ENCODE measurements around the gene ALDH1B1.
A peak's percentile ranks its signal among the peaks of the same experiment; 100 is the strongest.
"Not testable (repeated sequence)": the region's sequence is repeated elsewhere in the genome, so short reads cannot be mapped to it uniquely, and the experiment has no call there.

The ALDH1B1 gene

DNA sequence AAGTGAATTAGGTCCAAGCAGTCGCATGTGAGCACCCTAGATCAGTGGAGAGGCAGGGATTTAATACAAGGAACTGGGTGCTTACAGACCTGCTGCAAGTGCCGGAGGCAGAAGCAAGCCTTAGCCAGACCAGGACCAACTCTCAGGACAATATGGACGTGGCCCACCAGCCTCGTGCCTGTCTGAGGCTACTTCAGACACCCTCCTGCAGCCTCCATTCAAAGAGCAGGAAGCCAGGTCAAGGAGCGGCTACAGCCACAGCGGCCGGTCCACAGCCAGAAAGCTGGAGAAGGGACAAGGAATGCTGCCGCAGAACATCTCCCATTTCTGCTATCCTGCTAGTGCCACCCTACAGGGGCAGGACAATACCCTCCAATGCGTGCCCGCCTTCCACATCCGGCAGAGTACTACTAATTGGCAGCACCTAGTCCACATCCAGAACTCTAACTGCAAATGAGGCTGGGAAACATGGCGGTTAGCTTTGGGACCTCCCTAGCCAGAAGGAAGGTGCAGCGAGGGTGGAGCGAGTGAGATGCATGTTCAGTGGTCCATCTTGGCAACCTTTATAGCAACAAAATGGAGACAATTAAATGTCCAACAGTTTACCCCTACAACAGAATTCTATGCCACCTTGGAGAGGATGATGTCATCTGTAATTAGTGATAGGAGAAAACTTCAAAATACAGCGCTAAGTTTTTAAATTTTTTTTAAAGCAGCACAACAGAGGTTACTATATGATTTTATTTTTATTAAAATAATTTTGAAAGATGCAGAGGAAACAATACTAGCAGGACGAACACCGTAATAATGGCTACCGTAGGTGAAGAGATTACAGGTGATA is 1.0 kb upstream of the ALDH1B1 start:
- peaks cover 7 to 23% (median 16%) of the 10 kb centered on the region in 4 experiments for H3K4me1 ChIP-seq (ENCODE audit: control extremely low read depth in 1 of 4, control insufficient read depth in 4 of 4, insufficient read depth in 4 of 4, low read length in 3 of 4)
- POLR2A ChIA-PET: no interaction called here
- CTCF ChIA-PET: interaction anchor here (0.9 to 1.0 kb wide), 2 partner anchors 8 to 41 kb away, joined by 3 read pairs; no protein-coding TSS in a partner anchor
- 96% methylated on average over 11 of the region's 18 CpGs for WGBS (ENCODE audit: insufficient coverage)
- no peaks in the 10 kb centered on the region for H3K27me3 ChIP-seq (replicated peaks in 2 of 5; ENCODE audit: control insufficient read depth in 4 of 5, insufficient read depth in 5 of 5, low read length in 4 of 5)
- H3K9me3 ChIP-seq (ENCODE audit: control extremely low read depth in 1 of 5, control insufficient read depth in 4 of 5, insufficient read depth in 2 of 5, low read depth in 1 of 5, low read length in 4 of 5): no peaks in the 10 kb centered on the region
- DNase-seq: no peak
- peaks cover 5 to 20% (median 10%) of the 10 kb centered on the region in 4 experiments for H3K36me3 ChIP-seq (ENCODE audit: control insufficient read depth in 4 of 4, insufficient read depth in 4 of 4, low read length in 3 of 4)
- H3K27ac ChIP-seq (ENCODE audit: insufficient read depth in 1 of 2, low read depth in 1 of 2, low read length in 2 of 2, poor library complexity in 1 of 2, severe bottlenecking in 2 of 2): peak overlapping the region in 1 of 2 experiments; percentile 72
- peak overlapping the region in 1 of 7 experiments; percentile 89 for H3K4me3 ChIP-seq (ENCODE audit: control insufficient read depth in 1 of 7, extremely low read depth in 1 of 7, insufficient read depth in 4 of 7, low read depth in 2 of 7, low read length in 6 of 7)

DNA sequence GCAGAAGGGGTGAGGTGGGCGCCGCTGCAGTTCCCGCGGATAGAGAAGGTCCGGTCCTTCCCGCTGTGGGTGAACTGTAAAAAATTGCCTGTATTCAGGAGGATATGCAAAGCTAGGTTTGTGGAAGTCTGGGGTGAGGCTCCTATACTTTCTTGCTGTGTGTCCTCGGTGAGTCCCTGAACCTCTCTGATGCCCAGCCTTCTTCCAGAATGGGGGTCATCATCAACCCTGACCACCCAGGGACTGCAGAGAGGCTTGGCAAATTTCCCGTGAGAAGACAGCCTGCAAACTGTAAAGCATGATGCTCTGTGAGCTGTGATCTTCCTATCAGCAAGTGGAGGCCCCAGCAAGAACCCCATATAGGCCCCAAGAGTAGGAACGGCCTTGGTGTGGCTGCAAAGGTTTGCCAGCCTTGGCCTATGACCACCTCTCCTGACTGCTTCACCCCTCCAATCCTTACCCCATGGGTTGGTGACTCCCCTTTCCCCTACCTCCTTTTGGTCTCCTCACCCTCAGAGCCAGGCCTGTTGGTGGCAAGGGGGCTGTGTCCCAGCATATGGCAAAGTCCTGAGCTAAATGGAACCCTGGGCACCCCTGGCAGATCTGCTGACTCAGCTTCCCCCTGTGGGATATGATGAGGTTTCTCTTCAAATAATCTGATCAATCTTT is 760 bp downstream of the ALDH1B1 start:
- H3K9me3 ChIP-seq (ENCODE audit: control extremely low read depth in 1 of 5, control insufficient read depth in 4 of 5, insufficient read depth in 2 of 5, low read depth in 1 of 5, low read length in 4 of 5): no peaks in the 10 kb centered on the region
- POLR2A ChIA-PET: no interaction called here
- peak overlapping the region; percentile 44 to 72 for H3K27ac ChIP-seq (ENCODE audit: insufficient read depth in 1 of 2, low read depth in 1 of 2, low read length in 2 of 2, poor library complexity in 1 of 2, severe bottlenecking in 2 of 2)
- H3K36me3 ChIP-seq (ENCODE audit: control insufficient read depth in 4 of 4, insufficient read depth in 4 of 4, low read length in 3 of 4): peaks cover 5 to 35% (median 19%) of the 10 kb centered on the region in 4 experiments
- peak overlapping the region; percentile 67 to 89 (median 83) for H3K4me3 ChIP-seq (ENCODE audit: control insufficient read depth in 1 of 7, extremely low read depth in 1 of 7, insufficient read depth in 4 of 7, low read depth in 2 of 7, low read length in 6 of 7)
- CTCF ChIA-PET: interaction anchor here (0.8 to 1.7 kb wide), 3 partner anchors 18 to 39 kb away, joined by 3 to 7 read pairs (median 4); no protein-coding TSS in a partner anchor
- H3K27me3 ChIP-seq (replicated peaks in 2 of 5; ENCODE audit: control insufficient read depth in 4 of 5, insufficient read depth in 5 of 5, low read length in 4 of 5): no peaks in the 10 kb centered on the region
- WGBS (ENCODE audit: insufficient coverage): 14% methylated on average over 3 of the region's 9 CpGs
- DNase-seq: peak in 1 of 3 donors; percentile 6
- peaks cover 7 to 23% (median 16%) of the 10 kb centered on the region in 4 experiments for H3K4me1 ChIP-seq (ENCODE audit: control extremely low read depth in 1 of 4, control insufficient read depth in 4 of 4, insufficient read depth in 4 of 4, low read length in 3 of 4)

DNA sequence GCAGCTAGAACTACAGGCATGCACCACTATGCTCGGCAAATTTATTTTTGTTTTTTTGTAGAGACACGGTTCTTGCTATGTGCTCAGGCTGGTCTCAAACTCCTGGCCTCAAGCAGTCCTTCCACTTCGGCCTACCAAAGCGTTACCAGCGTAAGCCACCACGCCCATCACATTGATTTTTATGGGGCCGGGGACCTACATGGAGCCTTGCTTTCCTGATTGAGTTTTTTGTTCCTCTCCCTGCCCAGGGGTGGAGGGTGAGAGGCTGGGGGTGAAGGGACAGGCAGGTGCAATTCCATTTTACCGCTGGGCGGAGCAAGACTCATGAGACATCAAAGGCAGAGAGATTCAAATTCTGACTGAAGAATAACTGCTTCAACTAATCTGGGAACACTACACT is 1.9 kb downstream of the ALDH1B1 start:
- ChIA-PET POLR2A (no interaction called here), CTCF (interaction anchor here (0.8 to 1.5 kb wide), 2 partner anchors 10 to 34 kb away, joined by 3 to 4 read pairs; no protein-coding TSS in a partner anchor)
- no peak for DNase-seq
- Histone ChIP-seq H3K36me3 (ENCODE audit: control insufficient read depth in 4 of 4, insufficient read depth in 4 of 4, low read length in 3 of 4) (peaks cover 5 to 35% (median 20%) of the 10 kb centered on the region in 4 experiments), H3K27me3 (replicated peaks in 2 of 5; ENCODE audit: control insufficient read depth in 4 of 5, insufficient read depth in 5 of 5, low read length in 4 of 5) (no peaks in the 10 kb centered on the region), H3K4me1 (ENCODE audit: control extremely low read depth in 1 of 4, control insufficient read depth in 4 of 4, insufficient read depth in 4 of 4, low read length in 3 of 4) (peaks cover 7 to 23% (median 16%) of the 10 kb centered on the region in 4 experiments), H3K4me3 (ENCODE audit: control insufficient read depth in 1 of 7, extremely low read depth in 1 of 7, insufficient read depth in 4 of 7, low read depth in 2 of 7, low read length in 6 of 7) (no peak overlapping the region), H3K27ac (ENCODE audit: insufficient read depth in 1 of 2, low read depth in 1 of 2, low read length in 2 of 2, poor library complexity in 1 of 2, severe bottlenecking in 2 of 2) (no peak overlapping the region), H3K9me3 (ENCODE audit: control extremely low read depth in 1 of 5, control insufficient read depth in 4 of 5, insufficient read depth in 2 of 5, low read depth in 1 of 5, low read length in 4 of 5) (no peaks in the 10 kb centered on the region)
- 73% methylated on average over 5 of the region's 9 CpGs for WGBS (ENCODE audit: insufficient coverage)

DNA sequence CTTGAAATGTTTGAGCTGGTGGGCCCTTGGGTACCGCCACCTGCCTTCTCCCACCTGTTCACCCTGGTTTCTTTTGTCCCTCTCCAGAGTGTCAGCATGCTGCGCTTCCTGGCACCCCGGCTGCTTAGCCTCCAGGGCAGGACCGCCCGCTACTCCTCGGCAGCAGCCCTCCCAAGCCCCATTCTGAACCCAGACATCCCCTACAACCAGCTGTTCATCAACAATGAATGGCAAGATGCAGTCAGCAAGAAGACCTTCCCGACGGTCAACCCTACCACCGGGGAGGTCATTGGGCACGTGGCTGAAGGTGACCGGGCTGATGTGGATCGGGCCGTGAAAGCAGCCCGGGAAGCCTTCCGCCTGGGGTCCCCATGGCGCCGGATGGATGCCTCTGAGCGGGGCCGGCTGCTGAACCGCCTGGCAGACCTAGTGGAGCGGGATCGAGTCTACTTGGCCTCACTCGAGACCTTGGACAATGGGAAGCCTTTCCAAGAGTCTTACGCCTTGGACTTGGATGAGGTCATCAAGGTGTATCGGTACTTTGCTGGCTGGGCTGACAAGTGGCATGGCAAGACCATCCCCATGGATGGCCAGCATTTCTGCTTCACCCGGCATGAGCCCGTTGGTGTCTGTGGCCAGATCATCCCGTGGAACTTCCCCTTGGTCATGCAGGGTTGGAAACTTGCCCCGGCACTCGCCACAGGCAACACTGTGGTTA is 3.3 kb downstream of the ALDH1B1 start:
- H3K4me3 ChIP-seq (ENCODE audit: control insufficient read depth in 1 of 7, extremely low read depth in 1 of 7, insufficient read depth in 4 of 7, low read depth in 2 of 7, low read length in 6 of 7): no peak overlapping the region
- peaks cover 5 to 35% (median 20%) of the 10 kb centered on the region in 4 experiments for H3K36me3 ChIP-seq (ENCODE audit: control insufficient read depth in 4 of 4, insufficient read depth in 4 of 4, low read length in 3 of 4)
- no peak for DNase-seq
- H3K9me3 ChIP-seq (ENCODE audit: control extremely low read depth in 1 of 5, control insufficient read depth in 4 of 5, insufficient read depth in 2 of 5, low read depth in 1 of 5, low read length in 4 of 5): no peaks in the 10 kb centered on the region
- no peaks in the 10 kb centered on the region for H3K27me3 ChIP-seq (replicated peaks in 2 of 5; ENCODE audit: control insufficient read depth in 4 of 5, insufficient read depth in 5 of 5, low read length in 4 of 5)
- peaks cover 7 to 19% (median 16%) of the 10 kb centered on the region in 4 experiments for H3K4me1 ChIP-seq (ENCODE audit: control extremely low read depth in 1 of 4, control insufficient read depth in 4 of 4, insufficient read depth in 4 of 4, low read length in 3 of 4)
- H3K27ac ChIP-seq (ENCODE audit: insufficient read depth in 1 of 2, low read depth in 1 of 2, low read length in 2 of 2, poor library complexity in 1 of 2, severe bottlenecking in 2 of 2): no peak overlapping the region
- ChIA-PET CTCF (interaction anchor here (1.5 kb wide), 1 partner anchor 32 kb away, joined by 4 read pairs; no protein-coding TSS in a partner anchor), POLR2A (no interaction called here)
- WGBS (ENCODE audit: insufficient coverage): 86% methylated on average over 30 of the region's 30 CpGs

DNA sequence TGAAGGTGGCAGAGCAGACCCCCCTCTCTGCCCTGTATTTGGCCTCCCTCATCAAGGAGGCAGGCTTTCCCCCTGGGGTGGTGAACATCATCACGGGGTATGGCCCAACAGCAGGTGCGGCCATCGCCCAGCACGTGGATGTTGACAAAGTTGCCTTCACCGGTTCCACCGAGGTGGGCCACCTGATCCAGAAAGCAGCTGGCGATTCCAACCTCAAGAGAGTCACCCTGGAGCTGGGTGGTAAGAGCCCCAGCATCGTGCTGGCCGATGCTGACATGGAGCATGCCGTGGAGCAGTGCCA is 3.8 kb downstream of the ALDH1B1 start:
- POLR2A ChIA-PET: no interaction called here
- Histone ChIP-seq H3K27ac (ENCODE audit: insufficient read depth in 1 of 2, low read depth in 1 of 2, low read length in 2 of 2, poor library complexity in 1 of 2, severe bottlenecking in 2 of 2) (no peak overlapping the region), H3K4me3 (ENCODE audit: control insufficient read depth in 1 of 7, extremely low read depth in 1 of 7, insufficient read depth in 4 of 7, low read depth in 2 of 7, low read length in 6 of 7) (no peak overlapping the region), H3K36me3 (ENCODE audit: control insufficient read depth in 4 of 4, insufficient read depth in 4 of 4, low read length in 3 of 4) (peaks cover 5 to 35% (median 20%) of the 10 kb centered on the region in 4 experiments), H3K27me3 (replicated peaks in 2 of 5; ENCODE audit: control insufficient read depth in 4 of 5, insufficient read depth in 5 of 5, low read length in 4 of 5) (no peaks in the 10 kb centered on the region), H3K9me3 (ENCODE audit: control extremely low read depth in 1 of 5, control insufficient read depth in 4 of 5, insufficient read depth in 2 of 5, low read depth in 1 of 5, low read length in 4 of 5) (no peaks in the 10 kb centered on the region), H3K4me1 (ENCODE audit: control extremely low read depth in 1 of 4, control insufficient read depth in 4 of 4, insufficient read depth in 4 of 4, low read length in 3 of 4) (peaks cover 7 to 19% (median 14%) of the 10 kb centered on the region in 4 experiments)
- CTCF ChIA-PET: interaction anchor here (1.3 to 1.4 kb wide), 2 partner anchors 14 to 20 kb away, joined by 3 to 4 read pairs; no protein-coding TSS in a partner anchor
- 85% methylated on average over 10 of the region's 10 CpGs for WGBS (ENCODE audit: insufficient coverage)
- no peak for DNase-seq

DNA sequence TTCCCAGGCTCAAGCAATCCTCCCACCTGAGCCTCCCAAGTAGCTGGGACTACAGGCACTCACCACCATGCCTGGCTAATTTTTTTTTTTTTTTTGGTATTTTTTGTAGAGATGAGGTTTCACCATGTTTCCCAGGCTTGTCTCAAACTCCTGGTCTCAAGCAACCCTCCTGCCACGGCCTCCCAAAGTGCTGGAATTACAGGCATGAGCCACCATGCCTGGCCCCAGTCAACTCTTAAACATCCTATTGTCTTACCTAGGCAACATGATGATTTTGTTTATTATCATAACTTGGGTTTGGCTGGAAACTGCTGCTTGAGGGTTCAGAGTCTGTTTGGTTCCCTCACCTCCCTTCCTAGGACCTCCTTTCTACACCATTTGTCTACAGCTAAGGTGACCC is 6.7 kb downstream of the ALDH1B1 start:
- DNase-seq; H3K4me3 ChIP-seq (ENCODE audit: control insufficient read depth in 1 of 7, extremely low read depth in 1 of 7, insufficient read depth in 4 of 7, low read depth in 2 of 7, low read length in 6 of 7); POLR2A ChIA-PET; H3K4me1 ChIP-seq (ENCODE audit: control extremely low read depth in 1 of 4, control insufficient read depth in 4 of 4, insufficient read depth in 4 of 4, low read length in 3 of 4); H3K27ac ChIP-seq (ENCODE audit: insufficient read depth in 1 of 2, low read depth in 1 of 2, low read length in 2 of 2, poor library complexity in 1 of 2, severe bottlenecking in 2 of 2); H3K27me3 ChIP-seq (replicated peaks in 2 of 5; ENCODE audit: control insufficient read depth in 4 of 5, insufficient read depth in 5 of 5, low read length in 4 of 5); H3K9me3 ChIP-seq (ENCODE audit: control extremely low read depth in 1 of 5, control insufficient read depth in 4 of 5, insufficient read depth in 2 of 5, low read depth in 1 of 5, low read length in 4 of 5): not testable (repeated sequence)
- CTCF ChIA-PET: interaction anchor here (0.8 to 1.6 kb wide), 5 partner anchors 8 to 486 kb away, joined by 3 read pairs; no protein-coding TSS in a partner anchor
- WGBS (ENCODE audit: insufficient coverage): 100% methylated on average over 1 of the region's 1 CpG
- peaks cover 5 to 35% (median 20%) of the 10 kb centered on the region in 4 experiments for H3K36me3 ChIP-seq (ENCODE audit: control insufficient read depth in 4 of 4, insufficient read depth in 4 of 4, low read length in 3 of 4)
